IPS-18c (cell line): ENCODE data around the gene ZNF786.
"Not testable (repeated sequence)": the region's sequence is repeated elsewhere in the genome, so short reads cannot be mapped to it uniquely, and the experiment has no call there.

ENCODE experiments used
- H3K4me3 ChIP-seq: 2 replicates; pipeline ENCODE4 v1.7.0; 2013; ENCODE audit warnings: low read depth, mild to moderate bottlenecking, low read length, moderate library complexity; ENCODE audit not compliant: insufficient read depth
- H3K9me3 ChIP-seq: one replicate; pipeline ENCODE4 v1.6.1; 2013; ENCODE audit warnings: mild to moderate bottlenecking, low read length, moderate library complexity; ENCODE audit not compliant: control insufficient read depth, insufficient read depth

Gene ZNF786

GRCh38 chr7:149053885-149054284, 36.6 kb downstream of the ZNF786 start:
- no peaks in the 10 kb centered on the region for H3K9me3 ChIP-seq
- H3K4me3 ChIP-seq = no peak overlapping the region

GRCh38 chr7:149053384-149053783, 37.1 kb downstream of the ZNF786 start:
- H3K9me3 ChIP-seq = no peaks in the 10 kb centered on the region
- H3K4me3 ChIP-seq = no peak overlapping the region

DNA sequence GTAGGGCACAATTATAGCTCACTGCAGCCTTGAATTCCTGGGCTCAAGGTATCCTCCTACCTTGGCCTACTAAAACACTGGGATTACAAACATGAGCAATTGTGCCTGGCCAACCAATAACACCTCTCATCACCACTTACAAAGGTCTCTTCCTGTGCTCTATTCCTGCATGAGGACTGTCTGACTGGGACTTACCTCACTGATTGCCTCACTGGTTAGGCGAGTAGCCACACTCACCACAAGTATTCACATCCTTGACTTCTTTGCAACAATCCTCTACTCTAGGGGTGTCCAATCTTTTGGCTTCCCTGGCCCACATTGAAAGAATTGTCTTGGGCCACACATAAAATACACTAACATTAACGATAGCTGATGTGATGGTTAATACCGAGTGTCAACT, 39.6 kb downstream of the ZNF786 start:
- Histone ChIP-seq H3K4me3 (no peak overlapping the region), H3K9me3 (no peaks in the 10 kb centered on the region)

- no peak overlapping the region for H3K4me3 ChIP-seq
Measured at GRCh38 chr7:149048805-149049204, 41.7 kb downstream of the ZNF786 start.

DNA sequence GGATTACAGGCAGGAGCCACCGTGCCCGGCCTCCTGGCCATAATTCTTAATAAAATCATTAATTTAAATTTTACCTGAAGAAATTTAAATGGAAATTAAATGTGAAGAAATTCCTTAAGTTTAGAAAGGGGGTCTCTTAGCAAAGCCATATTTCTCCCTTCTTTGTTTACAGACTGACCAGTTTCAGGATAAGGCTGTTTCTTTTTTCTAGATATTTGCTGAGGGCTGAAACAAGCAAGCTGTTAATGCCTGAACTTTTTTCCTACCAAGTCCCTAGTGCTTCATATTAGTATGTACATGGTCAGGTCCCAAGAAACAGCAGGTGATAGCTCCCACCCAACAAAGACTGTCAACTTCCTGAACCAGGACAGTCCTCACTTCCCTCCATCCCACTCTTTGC, 44.1 kb downstream of the ZNF786 start:
- Histone ChIP-seq H3K9me3 (no peaks in the 10 kb centered on the region), H3K4me3 (no peak overlapping the region)

More at GRCh38 chr7:149048805-149049204, 41.7 kb downstream of the ZNF786 start:
- no peaks in the 10 kb centered on the region for H3K9me3 ChIP-seq

DNA sequence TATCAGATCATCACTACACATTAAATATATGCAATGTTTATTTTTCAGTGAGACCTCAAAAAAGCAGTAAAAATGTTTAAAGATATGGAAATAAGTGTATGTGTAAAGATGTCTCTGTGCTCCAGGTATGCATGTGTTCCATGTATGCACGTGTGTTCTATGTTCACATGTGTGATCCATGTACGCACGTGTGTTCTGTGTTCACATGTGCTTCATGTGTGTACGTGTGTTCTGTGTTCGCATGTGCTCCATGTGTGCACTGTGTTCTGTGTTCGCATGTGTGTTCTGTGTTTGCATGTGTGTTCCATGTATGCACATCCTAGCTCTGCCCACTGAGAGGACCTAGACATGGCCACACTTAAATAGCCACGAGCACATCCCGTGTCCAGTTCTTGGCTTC, 46.6 kb downstream of the ZNF786 start:
- H3K9me3 ChIP-seq = no peaks in the 10 kb centered on the region
- H3K4me3 ChIP-seq = no peak overlapping the region

DNA sequence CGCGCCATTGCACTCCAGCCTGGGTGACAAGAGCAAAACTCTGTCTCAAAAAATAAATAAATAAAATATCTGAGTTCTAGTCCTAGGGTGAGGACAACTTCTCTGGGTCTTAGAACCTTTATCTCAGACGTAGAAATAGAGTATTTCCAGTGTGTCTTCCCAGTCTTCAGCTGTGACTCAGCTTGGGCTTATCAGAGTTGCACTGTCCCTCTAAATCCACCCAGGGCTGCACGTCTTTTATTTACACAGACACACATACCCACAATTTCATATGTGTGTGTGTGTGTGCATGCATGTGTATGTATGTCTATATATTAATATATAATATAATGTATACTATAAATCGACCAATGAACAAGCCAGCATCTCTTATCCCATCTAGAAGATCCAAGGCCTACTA, 49.2 kb downstream of the ZNF786 start:
- Histone ChIP-seq H3K4me3 (no peak overlapping the region), H3K9me3 (no peaks in the 10 kb centered on the region)

- H3K9me3 ChIP-seq, H3K4me3 ChIP-seq: not testable (repeated sequence)
Measured at GRCh38 chr7:149038641-149039040, 51.9 kb downstream of the ZNF786 start.

- peaks cover 2% of the 10 kb centered on the region for H3K9me3 ChIP-seq
Measured at GRCh38 chr7:149036676-149037075, 53.8 kb downstream of the ZNF786 start.

DNA sequence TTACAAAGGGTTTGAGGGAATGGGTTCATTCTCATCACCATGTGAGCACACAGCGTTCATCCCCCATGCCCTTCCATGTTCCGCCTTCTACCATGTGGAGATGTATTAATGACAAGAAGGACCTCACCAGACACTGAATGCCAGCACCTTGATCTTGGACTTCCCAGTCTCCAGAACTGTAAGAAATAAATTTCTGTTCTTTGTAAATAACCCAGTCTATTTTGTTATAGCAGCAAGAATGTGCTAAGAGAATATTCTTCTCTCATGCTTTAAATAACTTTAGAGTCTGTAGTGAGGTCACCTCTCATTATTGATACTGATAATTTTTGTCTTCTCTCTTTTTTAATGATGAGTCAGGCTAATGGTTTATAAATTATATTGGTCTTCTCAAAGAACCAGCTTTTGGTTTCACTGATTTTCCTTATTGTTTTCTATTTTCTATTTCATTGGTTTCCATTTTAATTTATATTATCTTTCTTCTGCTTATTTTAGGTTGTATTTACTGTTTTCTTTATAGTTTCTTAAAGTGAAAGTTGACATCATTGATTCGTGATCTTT, 59.1 kb downstream of the ZNF786 start:
- H3K4me3 ChIP-seq = no peak overlapping the region
- peaks cover 2% of the 10 kb centered on the region for H3K9me3 ChIP-seq

More at GRCh38 chr7:149036676-149037075, 53.8 kb downstream of the ZNF786 start:
- no peak overlapping the region for H3K4me3 ChIP-seq

- not testable (repeated sequence) for H3K9me3 ChIP-seq, H3K4me3 ChIP-seq
Measured at GRCh38 chr7:149030439-149030838, 60.1 kb downstream of the ZNF786 start.

DNA sequence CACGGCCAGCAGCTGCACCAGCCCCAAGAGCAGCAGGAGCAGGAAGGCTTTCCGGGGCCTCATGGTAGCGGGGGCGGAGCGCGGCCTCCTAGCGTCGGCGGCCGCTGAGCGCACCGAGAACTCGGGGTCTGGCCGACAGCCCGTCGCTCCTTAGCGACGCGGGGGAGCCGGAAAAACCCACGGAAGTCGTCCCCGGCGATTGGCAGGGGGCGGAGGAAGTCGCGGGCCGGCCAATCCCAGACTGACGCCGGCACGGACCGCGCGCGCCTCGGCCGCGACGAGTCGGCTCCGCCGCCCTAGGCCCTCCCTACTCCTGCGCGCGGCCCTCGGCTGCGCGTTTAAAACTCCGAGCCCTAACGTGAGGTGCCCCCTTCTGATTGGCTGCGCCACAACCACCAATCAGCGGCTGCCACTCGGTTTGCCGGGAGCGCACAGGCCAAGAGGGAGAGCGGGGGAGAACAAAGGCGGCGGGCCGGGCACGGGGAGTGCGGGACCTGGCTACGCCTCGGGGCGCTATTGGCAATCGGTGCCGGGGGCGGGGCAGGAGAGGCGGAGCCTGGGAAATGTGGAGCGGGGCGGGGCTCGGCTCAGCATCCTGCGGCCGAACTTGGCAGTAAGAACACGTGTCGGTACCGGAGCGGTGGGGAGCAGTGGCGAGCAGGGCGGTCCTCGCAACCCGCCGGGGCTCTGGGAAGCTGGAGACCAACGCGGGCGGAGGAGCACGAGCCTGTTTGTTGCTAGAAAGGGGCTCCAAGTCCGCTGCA, 62.0 kb downstream of the ZNF786 start, which contains the start of gene PDIA4:
Gene PDIA4 (minus strand): TSS at position 160 of the 764 bp plus-strand sequence. CDS start 97 bp downstream, at position 63.
- H3K4me3 ChIP-seq = peak within 1 kb of the TSS; percentile 95
- H3K9me3 ChIP-seq = no peaks in the 10 kb centered on the region

- H3K9me3 ChIP-seq = no peaks in the 10 kb centered on the region
- peak overlapping the region; percentile 95 for H3K4me3 ChIP-seq
Measured at GRCh38 chr7:149027611-149028345, 62.7 kb downstream of the ZNF786 start.

GRCh38 chr7:149027055-149027454, 63.5 kb downstream of the ZNF786 start:
- Histone ChIP-seq H3K9me3 (no peaks in the 10 kb centered on the region), H3K4me3 (peak overlapping the region; percentile 95)

DNA sequence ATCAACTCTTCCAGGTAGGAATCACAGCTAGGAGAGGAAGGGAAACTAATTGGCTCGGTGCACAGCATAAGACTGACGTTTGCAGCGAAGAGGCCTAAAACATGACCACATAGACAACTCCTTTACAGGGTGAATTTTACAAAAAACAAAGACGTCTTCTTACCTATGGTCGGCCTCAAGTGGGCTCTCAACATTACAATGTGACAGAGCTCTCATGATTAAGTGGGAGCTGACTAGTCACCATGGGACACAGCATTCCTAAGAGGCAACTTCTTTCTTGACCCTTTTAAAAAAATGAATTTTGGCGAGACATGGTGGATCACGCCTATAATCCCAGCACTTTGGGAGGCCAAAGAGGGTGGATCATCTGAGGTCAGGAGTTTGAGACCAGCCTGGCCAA, 66.9 kb downstream of the ZNF786 start:
- Histone ChIP-seq H3K9me3 (no peaks in the 10 kb centered on the region), H3K4me3 (no peak overlapping the region)

DNA sequence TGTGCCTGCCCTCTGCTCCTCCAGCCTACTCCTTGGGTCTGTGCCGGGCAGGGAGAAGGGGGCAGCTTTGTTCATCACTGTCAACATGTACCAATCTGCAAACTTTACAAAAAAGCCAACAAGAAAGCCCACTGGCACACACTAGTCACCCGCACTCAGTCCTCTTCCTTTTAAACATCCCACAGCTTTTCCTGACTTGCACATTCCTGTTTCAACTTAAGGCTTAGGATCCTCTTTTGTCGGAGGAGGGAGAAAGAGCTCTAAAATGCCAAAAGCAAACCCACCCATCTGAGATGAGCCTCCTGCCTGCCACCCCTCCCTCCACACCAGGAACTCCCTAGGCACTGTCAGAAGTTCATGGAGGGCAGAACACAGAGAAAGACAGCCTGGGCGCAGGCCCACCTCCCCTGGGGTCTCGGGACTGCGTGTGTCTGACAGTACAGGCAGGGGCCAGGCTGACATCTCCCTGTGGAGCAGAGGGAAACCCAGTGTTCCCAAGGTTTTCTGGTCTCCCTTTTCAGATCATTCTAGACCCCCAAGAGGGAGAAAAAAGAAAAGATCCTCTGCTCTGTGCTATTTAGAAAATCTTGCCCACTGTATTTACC, 67.7 kb downstream of the ZNF786 start:
- H3K4me3 ChIP-seq = no peak overlapping the region

GRCh38 chr7:149021725-149022062, 68.8 kb downstream of the ZNF786 start:
- H3K4me3 ChIP-seq = no peak overlapping the region
- H3K9me3 ChIP-seq = no peaks in the 10 kb centered on the region

More for the DNA sequence above, 67.7 kb downstream of the ZNF786 start:
- H3K9me3 ChIP-seq = no peaks in the 10 kb centered on the region

DNA sequence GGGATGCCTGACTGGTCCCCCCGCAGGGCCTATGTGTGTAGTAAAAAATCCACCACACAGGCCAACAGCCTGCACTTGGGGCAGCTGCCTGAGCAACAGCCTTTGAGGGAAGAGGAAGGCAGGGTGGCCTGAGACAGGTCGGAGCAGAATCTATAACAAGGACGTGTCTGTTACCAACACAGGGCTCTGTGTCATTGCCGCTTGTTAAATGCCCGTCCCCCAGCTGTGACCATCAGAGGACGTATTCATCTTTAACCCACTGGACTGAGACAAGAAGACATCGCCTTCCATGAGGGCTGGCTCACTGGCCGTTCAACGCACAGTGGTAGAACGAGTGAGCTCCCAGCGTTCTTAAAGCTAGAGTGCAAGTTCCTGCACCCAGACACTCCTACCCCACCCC, 70.0 kb downstream of the ZNF786 start:
- Histone ChIP-seq H3K4me3 (no peak overlapping the region), H3K9me3 (no peaks in the 10 kb centered on the region)
